ENCODE results near the gene PDLIM4. TPM values are rescaled to one million over a fixed set of nuclear protein-coding genes. Genes with fewer than 3 reads are reported as not detected.
A peak's percentile ranks its signal among the peaks of the same experiment; 100 is the strongest.

PDLIM4 gene
- total RNA-seq, 1 experiment from 2014 or later = 7.6 TPM

DNA sequence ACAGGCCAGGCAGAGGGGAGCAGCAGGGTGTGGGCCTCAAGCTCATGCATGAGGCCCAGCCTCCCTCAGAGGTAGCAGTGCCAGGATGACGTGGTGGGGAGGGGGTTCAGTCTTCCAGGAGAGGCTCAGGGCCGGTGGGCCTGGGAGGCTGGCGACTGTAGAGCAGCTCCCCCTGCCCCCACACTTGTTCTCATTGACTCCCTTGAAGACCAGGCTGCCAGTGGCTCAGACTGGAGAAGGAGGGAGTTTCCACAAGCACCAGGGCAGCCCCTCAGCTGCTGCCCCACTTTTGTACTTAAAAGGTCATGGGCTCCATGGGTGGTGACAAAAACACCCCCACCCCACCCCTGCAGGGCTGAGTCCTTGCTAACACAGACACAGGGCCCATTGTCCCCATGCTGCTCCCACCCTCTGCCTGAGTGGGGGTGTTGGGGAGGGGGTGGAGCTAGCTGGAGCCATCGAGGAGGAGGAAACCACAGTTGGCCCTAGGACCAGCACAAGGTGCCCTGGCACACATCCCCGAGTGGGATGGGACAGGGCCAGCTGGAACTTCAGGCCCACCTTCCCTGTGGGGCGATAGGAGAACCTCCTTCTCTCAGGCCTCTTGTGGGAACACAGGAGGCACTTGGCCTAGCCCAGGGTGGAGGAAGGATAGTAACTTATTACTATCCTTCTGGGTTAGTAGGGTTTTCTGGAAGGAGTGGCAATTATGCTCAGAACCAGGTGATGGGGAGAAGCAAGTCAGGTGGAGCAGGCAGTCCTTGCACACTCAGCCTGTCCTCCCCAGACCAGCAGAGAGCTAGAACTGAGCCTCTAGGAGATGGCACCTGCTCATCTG is 10.7 kb downstream of the PDLIM4 start:
- no peaks in the 10 kb centered on the region for H4K20me1 ChIP-seq (ENCODE audit: control insufficient read depth, insufficient read depth, insufficient read length)
- no peaks in the 10 kb centered on the region for H3K79me2 ChIP-seq (ENCODE audit: insufficient read depth, low read length)
- no peak overlapping the region for H3T11ph ChIP-seq (ENCODE audit: low read length)
- Mint-ChIP-seq H3K36me3 (ENCODE audit: insufficient read depth in 1 of 3, low read depth in 3 of 3) (0 out of 7 replicates have a peak, but pooled peaks cover 0 to 3% (median 1%) of the 10 kb centered on the region in 3 experiments), H3K27me3 (ENCODE audit: low read depth) (no peaks in the 10 kb centered on the region; the same call in 1 of the 2 replicates), H3K4me1 (peaks cover 8 to 16% of the 10 kb centered on the region in 2 experiments), H3K27ac (no peak overlapping the region; a peak in 1 of 7 replicates), H3K9me3 (no peaks in the 10 kb centered on the region), H3K4me3 (no peak overlapping the region)
- DNase-seq = peak; percentile 14
- no peak overlapping the region for H2AK5ac ChIP-seq (ENCODE audit: insufficient read length, low read length)
- H3K23ac ChIP-seq (ENCODE audit: insufficient read length, low read depth, low read length) = no peak overlapping the region
- H3K56ac ChIP-seq (ENCODE audit: insufficient read length, low read depth, low read length) = no peak overlapping the region
- no peaks in the 10 kb centered on the region for H3K79me1 ChIP-seq (ENCODE audit: insufficient read depth, low read depth, low read length, poor library complexity, severe bottlenecking)
- whole genome bisulfite sequencing (ENCODE audit: extremely low coverage, insufficient read length, low lambda C conversion rate) = no CpG with 5 or more reads among the region's 6 CpGs
- H3K4me1 ChIP-seq (ENCODE audit: insufficient read depth, low read length) = no peaks in the 10 kb centered on the region
- H3K23me2 ChIP-seq (ENCODE audit: insufficient read length, low read depth, low read length, poor library complexity, severe bottlenecking) = no peaks in the 10 kb centered on the region
- H4K91ac ChIP-seq (ENCODE audit: insufficient read length, low read depth, low read length) = no peak overlapping the region
- no peaks in the 10 kb centered on the region for H3K9me3 ChIP-seq (ENCODE audit: control insufficient read depth, low read depth, low read length)
- no peak overlapping the region for H4K8ac ChIP-seq (replicated peaks; ENCODE audit: insufficient read length, low read depth, low read length)
- no peak overlapping the region for H2BK12ac ChIP-seq (ENCODE audit: insufficient read length, low read depth, low read length)
- H3K27ac ChIP-seq (ENCODE audit: insufficient read length, low read depth, low read length) = no peak overlapping the region
- no peaks in the 10 kb centered on the region for H3K27me3 ChIP-seq (ENCODE audit: insufficient read depth, low read length)
- no peak overlapping the region for H2BK20ac ChIP-seq (ENCODE audit: low read depth, low read length, poor library complexity, severe bottlenecking)
- H2BK120ac ChIP-seq (ENCODE audit: low read depth, low read length, poor library complexity, severe bottlenecking) = no peak overlapping the region
- H3K14ac ChIP-seq (ENCODE audit: insufficient read depth, low read length) = no peak overlapping the region; the same call in 1 of the 2 replicates
- TF ChIP-seq, protein P1, sequence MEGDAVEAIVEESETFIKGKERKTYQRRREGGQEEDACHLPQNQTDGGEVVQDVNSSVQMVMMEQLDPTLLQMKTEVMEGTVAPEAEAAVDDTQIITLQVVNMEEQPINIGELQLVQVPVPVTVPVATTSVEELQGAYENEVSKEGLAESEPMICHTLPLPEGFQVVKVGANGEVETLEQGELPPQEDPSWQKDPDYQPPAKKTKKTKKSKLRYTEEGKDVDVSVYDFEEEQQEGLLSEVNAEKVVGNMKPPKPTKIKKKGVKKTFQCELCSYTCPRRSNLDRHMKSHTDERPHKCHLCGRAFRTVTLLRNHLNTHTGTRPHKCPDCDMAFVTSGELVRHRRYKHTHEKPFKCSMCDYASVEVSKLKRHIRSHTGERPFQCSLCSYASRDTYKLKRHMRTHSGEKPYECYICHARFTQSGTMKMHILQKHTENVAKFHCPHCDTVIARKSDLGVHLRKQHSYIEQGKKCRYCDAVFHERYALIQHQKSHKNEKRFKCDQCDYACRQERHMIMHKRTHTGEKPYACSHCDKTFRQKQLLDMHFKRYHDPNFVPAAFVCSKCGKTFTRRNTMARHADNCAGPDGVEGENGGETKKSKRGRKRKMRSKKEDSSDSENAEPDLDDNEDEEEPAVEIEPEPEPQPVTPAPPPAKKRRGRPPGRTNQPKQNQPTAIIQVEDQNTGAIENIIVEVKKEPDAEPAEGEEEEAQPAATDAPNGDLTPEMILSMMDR (conservative IDR thresholded peaks at IDR 0.05) = no peak
- no peak overlapping the region for H3K9ac ChIP-seq (ENCODE audit: extremely low read depth, insufficient read length, low read length)
- H2AFZ ChIP-seq (ENCODE audit: low read length) = no peak overlapping the region
- H3K4me2 ChIP-seq (ENCODE audit: insufficient read depth, insufficient read length, low read length) = no peak overlapping the region
- no peak overlapping the region for H2BK5ac ChIP-seq (ENCODE audit: insufficient read length, low read length)
- H4K5ac ChIP-seq (ENCODE audit: insufficient read length, low read depth, low read length) = no peak overlapping the region
- H3K4ac ChIP-seq (ENCODE audit: low read depth, low read length) = no peak overlapping the region
- H3K18ac ChIP-seq (ENCODE audit: insufficient read length, low read depth, low read length) = no peak overlapping the region
- H2BK15ac ChIP-seq (ENCODE audit: low read depth, low read length) = no peak overlapping the region

Measured in H9 (cell line).